ENCODE results near the gene PPP2R2C.

PPP2R2C gene

GRCh38 chr4:6426571-6427438 is 45.6 kb downstream of the PPP2R2C start:
- no peak for DNase-seq (ENCODE audit: low read depth in 2 of 2, low spot score in 1 of 2)

DNA sequence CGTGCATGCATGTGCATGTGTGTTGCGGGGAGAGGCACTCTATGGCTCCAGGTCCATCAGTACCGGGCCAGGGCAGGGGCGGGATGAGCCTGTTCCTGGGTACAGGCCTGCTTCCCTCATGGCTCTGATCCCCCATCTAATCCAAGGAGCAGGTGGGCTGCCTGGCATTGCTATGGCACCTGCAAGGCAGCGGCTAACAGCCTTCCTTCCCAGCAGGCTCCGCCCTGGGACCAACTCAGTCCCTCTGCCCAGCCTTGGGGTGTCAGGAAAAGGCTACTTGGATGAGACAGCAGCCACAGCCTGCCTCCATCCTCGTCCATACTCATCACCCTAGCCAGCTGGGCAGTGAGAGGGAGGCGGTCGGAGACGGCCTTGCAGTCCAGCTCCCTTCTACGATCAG is 46.5 kb downstream of the PPP2R2C start:
- no peak for DNase-seq (ENCODE audit: low read depth in 2 of 2, low spot score in 1 of 2)

GRCh38 chr4:6425336-6425735 is 47.1 kb downstream of the PPP2R2C start:
- DNase-seq (ENCODE audit: low read depth in 2 of 2, low spot score in 1 of 2) = no peak

DNA sequence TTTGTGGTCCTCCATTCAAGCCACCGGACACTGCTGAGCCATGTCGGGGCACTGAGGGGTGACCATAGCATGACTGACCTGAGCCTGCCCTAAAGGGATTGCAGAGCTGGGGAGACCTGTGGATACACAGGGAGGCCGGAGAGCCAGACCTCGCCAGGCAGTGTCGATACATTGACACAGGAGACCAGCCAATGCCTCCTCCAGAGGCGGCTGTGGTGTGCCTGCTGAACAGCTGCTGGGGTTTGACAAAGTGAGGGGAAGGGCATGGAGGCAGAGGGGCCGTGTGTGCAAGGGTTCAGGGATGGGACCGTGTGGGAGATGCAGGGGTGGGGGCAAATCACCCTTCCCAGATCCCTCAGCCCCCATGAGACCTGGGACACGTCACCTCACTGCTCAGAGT is 48.0 kb downstream of the PPP2R2C start:
- no peak for DNase-seq (ENCODE audit: low read depth in 2 of 2, low spot score in 1 of 2)

GRCh38 chr4:6423575-6423974 is 48.8 kb downstream of the PPP2R2C start:
- no peak for DNase-seq (ENCODE audit: low read depth in 2 of 2, low spot score in 1 of 2)

- DNase-seq (ENCODE audit: low read depth in 2 of 2, low spot score in 1 of 2) = no peak
Observed at GRCh38 chr4:6422866-6423265, 49.5 kb downstream of the PPP2R2C start.

DNA sequence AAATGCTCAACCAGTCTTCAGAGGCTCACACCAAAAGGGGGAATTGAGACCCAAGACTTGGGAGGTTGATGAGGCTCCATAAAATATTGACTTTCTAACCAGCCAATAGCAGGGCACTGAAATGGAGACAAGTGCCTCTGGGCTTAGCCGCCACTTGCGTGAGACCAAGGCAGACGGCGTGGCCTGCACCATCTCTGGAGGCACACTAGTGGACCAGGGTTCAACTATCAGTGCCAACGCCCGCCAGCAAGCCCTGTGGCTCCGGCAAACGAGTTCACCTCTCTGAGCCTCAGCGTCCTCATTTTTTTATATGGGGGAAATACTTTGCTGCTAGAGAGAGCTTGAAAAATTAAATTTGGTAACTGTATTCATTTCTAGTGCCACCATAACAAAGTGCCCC is 50.3 kb downstream of the PPP2R2C start:
- no peak for DNase-seq (ENCODE audit: low read depth in 2 of 2, low spot score in 1 of 2)

DNA sequence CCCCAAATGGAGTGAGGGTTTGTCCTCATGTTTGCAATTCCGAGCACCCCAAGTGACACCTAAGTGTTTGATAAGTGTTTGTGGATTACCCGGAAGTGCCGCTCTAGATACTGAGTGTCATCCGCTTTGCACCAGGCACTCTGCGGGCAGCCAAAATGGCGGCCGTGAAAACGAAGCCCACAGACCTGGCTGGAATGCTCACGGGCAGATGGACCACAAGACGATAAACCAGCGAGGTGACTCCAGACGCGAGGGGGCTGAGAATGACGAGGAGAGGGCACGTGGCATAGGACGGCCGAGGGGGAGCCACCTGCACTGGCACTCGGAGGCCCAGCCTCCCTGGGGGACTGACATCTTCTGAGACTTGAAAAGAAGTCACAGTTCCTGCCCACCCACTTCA is 51.0 kb downstream of the PPP2R2C start:
- no peak for DNase-seq (ENCODE audit: low read depth in 2 of 2, low spot score in 1 of 2)

- no peak for DNase-seq (ENCODE audit: low read depth in 2 of 2, low spot score in 1 of 2)
Observed at GRCh38 chr4:6420972-6421371, 51.4 kb downstream of the PPP2R2C start.

GRCh38 chr4:6420036-6420435 is 52.4 kb downstream of the PPP2R2C start:
- no peak for DNase-seq (ENCODE audit: low read depth in 2 of 2, low spot score in 1 of 2)

DNA sequence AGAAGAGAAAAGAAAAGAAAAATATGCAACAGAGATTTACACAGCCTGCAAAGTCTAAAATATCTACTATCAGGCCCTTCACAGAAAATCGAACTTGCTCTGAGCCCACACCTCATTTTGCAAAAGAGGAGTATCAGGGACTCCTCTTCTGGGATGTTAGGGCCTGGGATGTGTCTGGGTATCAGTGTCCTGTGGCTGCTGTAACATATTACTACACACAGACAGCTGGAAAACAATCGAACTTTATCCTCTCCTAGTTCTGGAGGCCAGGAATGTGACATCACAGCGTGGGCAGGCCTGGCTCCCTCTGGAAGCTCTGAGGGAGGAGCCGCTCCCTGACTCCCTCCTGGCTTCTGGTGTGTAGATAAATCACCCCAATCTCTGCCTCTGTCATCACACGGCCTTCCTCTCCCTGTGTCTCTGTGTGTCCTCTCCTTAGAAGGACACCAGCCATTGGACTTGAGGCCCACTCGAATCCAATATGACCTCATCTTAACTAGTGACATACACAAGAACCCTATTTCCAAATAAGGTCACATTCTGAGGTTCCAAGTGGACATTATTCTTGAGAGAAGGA is 52.9 kb downstream of the PPP2R2C start:
- DNase-seq (ENCODE audit: low read depth in 2 of 2, low spot score in 1 of 2) = no peak

GRCh38 chr4:6418193-6418755 is 54.1 kb downstream of the PPP2R2C start:
- no peak for DNase-seq (ENCODE audit: low read depth in 2 of 2, low spot score in 1 of 2)

GRCh38 chr4:6417516-6418050 is 54.8 kb downstream of the PPP2R2C start:
- DNase-seq (ENCODE audit: low read depth in 2 of 2, low spot score in 1 of 2) = no peak

GRCh38 chr4:6416518-6417286 is 55.7 kb downstream of the PPP2R2C start:
- DNase-seq (ENCODE audit: low read depth in 2 of 2, low spot score in 1 of 2) = no peak

- no peak for DNase-seq (ENCODE audit: low read depth in 2 of 2, low spot score in 1 of 2)
Observed at GRCh38 chr4:6415031-6415705, 57.2 kb downstream of the PPP2R2C start.

DNA sequence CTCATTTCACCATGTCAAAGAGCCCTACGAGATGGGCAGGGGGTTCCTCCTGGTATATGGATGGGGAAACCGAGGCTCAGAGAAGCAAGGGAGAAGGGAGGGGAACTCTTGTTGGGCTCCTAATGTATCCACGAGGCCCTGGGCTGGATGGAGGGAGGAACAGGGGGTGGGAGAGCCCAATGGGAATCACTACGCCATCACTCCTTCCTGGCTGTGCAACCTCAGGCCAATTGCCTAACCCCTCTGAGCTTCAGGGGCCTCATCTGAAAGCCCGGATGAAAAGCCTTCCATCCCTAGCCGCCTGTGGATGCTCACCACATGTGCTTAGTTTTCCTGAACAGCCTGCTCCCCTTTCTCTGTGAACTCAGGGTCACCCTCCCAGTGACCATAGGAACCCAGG is 57.8 kb downstream of the PPP2R2C start:
- no peak for DNase-seq (ENCODE audit: low read depth in 2 of 2, low spot score in 1 of 2)

- DNase-seq (ENCODE audit: low read depth in 2 of 2, low spot score in 1 of 2) = no peak
Observed at GRCh38 chr4:6410664-6411063, 61.8 kb downstream of the PPP2R2C start.

GRCh38 chr4:6410068-6410467 is 62.3 kb downstream of the PPP2R2C start:
- DNase-seq (ENCODE audit: low read depth in 2 of 2, low spot score in 1 of 2) = no peak

- no peak for DNase-seq (ENCODE audit: low read depth in 2 of 2, low spot score in 1 of 2)
Observed at GRCh38 chr4:6409381-6409780, 63.0 kb downstream of the PPP2R2C start.

GRCh38 chr4:6408263-6408662 is 64.2 kb downstream of the PPP2R2C start:
- DNase-seq (ENCODE audit: low read depth in 2 of 2, low spot score in 1 of 2) = no peak

DNA sequence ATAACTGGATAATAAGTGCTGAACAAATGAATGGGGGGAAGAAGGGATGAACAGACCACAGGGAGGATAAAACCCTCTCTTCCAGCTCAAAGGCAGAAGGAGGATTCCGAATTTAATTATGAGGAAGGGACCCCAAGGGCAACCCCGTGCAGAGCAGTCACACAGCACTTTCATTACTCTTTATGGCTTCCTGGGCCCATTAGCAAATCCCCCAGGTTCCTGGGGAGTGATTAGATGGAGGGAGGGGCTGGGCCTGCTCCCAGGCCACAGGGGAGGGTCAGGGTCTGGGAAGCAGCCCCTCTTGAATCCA is 67.1 kb downstream of the PPP2R2C start:
- DNase-seq (ENCODE audit: low read depth in 2 of 2, low spot score in 1 of 2) = no peak
